ENCODE results near the gene MTMR4.

The MTMR4 gene

DNA sequence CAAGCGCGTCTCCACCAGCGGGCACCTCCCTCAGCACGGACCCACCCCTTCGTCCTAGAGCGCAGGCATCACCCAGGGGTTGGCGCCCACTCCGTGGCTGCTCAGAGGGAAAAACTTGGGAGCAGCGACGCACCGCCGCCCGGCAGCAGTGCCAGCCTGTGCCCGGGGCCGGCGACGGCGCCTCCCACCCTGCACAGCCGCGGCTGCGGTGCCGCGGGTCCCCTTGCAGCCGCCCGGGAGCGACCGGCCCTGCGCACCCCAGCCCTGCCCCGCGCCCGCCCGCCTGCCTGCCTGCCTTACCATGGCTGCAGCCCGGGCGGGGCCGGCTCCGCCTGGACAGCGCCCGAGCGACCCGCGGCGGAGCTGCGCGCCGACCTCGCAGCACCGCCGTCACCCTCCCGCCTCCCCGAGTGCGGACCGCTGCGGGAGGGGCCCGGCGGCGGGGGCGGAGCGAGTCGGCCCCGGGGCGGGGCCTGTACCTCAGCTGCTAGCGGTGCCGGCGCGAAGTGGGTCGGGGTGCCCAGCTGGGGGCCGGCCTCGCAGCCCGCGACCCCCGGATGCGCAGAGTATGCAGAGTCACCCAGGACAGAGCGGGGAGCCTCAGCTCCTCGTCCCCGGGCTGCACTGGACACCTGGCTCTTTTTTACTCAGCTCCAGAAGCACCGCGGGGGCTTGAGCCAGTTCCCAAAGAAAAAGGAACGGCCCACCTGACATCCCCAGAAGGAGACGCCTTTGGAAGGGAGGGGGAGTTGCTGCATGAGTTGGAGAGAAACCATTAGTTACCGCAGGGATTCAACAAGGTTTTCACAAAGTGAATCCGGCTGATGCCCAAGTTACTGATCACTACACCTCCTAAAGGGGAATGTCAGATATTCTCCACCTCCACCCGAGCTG lies 17.5 kb upstream of the MTMR4 start:
- peak overlapping the region; percentile 51 for H3K4me3 Mint-ChIP-seq
- H3K4me1 Mint-ChIP-seq (ENCODE audit: low read depth): peaks cover 6% of the 10 kb centered on the region
- peaks cover 59% of the 10 kb centered on the region for H3K27me3 Mint-ChIP-seq
- H3K9me3 Mint-ChIP-seq: no peaks in the 10 kb centered on the region
- no peak overlapping the region for H3K27ac Mint-ChIP-seq
- no peaks in the 10 kb centered on the region for H3K36me3 Mint-ChIP-seq (ENCODE audit: low read depth)
- peak; percentile 79 for DNase-seq

DNA sequence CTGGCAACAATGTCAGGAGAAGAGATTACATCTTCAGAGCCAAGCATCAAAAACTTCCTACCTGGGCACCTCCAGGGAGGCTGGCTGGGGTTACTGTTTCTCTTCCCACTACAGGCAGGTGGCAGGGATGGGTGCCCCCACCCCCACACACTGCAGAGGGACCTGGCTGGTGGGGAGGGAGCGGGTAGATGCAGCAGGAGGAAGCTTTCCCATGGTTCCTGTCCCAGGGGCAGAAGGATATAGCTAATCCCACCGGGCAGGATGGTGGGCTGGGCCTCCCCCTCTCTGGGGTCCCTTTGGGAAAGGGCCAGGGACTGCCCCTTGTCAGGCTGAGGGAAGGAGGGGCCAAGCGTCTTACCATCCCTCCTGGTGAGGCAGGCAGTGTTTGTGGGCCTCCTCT lies 16.7 kb upstream of the MTMR4 start:
- peaks cover 6% of the 10 kb centered on the region for H3K4me1 Mint-ChIP-seq (ENCODE audit: low read depth)
- no peak overlapping the region for H3K27ac Mint-ChIP-seq
- peak overlapping the region; percentile 38 for H3K4me3 Mint-ChIP-seq
- no peak for DNase-seq
- no peaks in the 10 kb centered on the region for H3K9me3 Mint-ChIP-seq
- H3K36me3 Mint-ChIP-seq (ENCODE audit: low read depth): no peaks in the 10 kb centered on the region
- peaks cover 58% of the 10 kb centered on the region for H3K27me3 Mint-ChIP-seq

DNA sequence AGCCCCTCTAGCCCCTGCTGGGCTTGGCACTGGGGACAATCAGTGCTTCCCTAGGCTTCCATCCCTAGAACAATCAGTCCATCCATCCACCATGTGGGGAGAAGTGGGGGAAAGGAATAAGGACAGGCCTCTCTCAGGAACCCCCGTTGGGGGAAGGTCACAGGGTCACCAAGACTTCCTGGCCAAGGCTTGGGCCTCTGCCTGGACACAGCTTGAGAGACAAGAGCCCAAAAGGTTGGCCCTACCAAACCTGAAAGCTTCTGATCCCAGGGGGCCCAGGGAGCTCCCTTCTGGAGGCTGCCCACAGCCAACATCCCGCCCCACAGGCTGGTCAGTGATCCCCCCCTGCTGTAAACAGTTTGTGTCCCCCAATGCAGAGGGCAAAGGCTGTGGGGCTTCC lies 16.2 kb upstream of the MTMR4 start:
- no peaks in the 10 kb centered on the region for H3K9me3 Mint-ChIP-seq
- H3K27me3 Mint-ChIP-seq: peaks cover 53% of the 10 kb centered on the region
- no peak overlapping the region for H3K27ac Mint-ChIP-seq
- no peak overlapping the region for H3K4me3 Mint-ChIP-seq
- H3K4me1 Mint-ChIP-seq (ENCODE audit: low read depth): peaks cover 6% of the 10 kb centered on the region
- no peaks in the 10 kb centered on the region for H3K36me3 Mint-ChIP-seq (ENCODE audit: low read depth)
- no peak for DNase-seq

DNA sequence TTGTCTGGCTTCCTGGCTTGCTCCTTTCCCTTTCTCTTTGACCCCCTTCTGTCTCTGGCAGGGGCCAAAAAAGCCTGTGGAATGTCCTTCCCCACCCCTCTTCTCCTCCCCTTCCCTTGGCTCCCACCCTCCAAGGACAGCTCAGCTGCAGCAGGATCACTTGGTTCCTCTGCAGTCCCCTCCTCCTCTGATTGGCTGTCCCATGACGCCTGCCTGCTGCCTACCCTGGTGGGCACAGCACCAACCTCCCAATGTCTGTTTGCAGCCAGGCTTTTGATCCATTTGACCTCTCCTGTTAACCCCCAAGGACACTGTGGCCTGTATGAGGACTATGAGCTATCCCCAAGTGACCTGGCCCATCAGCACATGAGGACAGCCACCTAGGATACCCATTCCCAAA lies 14.8 kb upstream of the MTMR4 start:
- Mint-ChIP-seq H3K36me3 (ENCODE audit: low read depth) (no peaks in the 10 kb centered on the region), H3K27ac (no peak overlapping the region), H3K4me1 (ENCODE audit: low read depth) (peaks cover 6% of the 10 kb centered on the region), H3K9me3 (no peaks in the 10 kb centered on the region), H3K27me3 (peaks cover 40% of the 10 kb centered on the region), H3K4me3 (no peak overlapping the region)
- no peak for DNase-seq

DNA sequence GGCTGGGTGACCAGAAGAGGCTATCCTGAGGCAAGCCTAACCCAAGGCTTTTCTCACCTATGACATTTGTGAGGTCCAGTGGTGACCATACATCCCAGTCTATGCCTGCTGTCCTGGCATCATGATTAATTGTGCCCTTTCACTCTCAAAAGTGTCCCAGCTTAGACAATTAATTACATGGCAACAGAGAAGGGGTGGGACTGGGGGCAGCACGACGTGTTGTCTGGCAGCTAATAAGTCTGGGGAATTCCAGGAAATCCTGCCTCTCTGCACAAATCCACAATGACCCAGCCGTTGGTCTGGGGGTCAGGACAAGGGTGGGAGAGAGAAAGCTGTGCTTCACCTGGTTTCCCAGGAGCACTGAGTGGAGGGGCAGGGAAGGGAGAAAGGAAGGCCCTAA lies 14.0 kb upstream of the MTMR4 start:
- no peak for DNase-seq
- Mint-ChIP-seq H3K27me3 (peaks cover 34% of the 10 kb centered on the region), H3K36me3 (ENCODE audit: low read depth) (no peaks in the 10 kb centered on the region), H3K4me3 (no peak overlapping the region), H3K4me1 (ENCODE audit: low read depth) (peaks cover 6% of the 10 kb centered on the region), H3K9me3 (no peaks in the 10 kb centered on the region), H3K27ac (no peak overlapping the region)

DNA sequence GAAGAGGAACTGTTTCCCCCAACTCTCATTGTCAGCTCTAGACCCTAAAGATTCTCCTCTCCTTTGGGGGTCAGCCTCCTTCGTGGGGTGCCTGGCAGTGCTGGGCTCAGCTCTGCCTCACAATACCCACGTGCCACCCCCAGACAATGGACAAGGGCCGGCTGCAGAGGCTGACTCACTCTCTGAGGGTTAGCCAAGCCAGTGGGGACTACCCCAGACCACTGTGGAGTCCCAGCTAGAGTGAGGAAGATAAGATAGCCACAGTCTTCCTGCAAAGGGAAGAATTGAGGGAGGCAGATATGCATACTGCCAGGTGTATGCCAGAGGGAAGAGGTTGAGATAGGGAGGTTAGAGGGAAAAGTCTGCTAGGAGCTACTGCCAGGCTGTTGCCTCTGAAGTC lies 13.5 kb upstream of the MTMR4 start:
- Mint-ChIP-seq H3K9me3 (no peaks in the 10 kb centered on the region), H3K27ac (no peak overlapping the region), H3K36me3 (ENCODE audit: low read depth) (no peaks in the 10 kb centered on the region), H3K4me3 (no peak overlapping the region), H3K27me3 (peaks cover 29% of the 10 kb centered on the region), H3K4me1 (ENCODE audit: low read depth) (peaks cover 6% of the 10 kb centered on the region)
- no peak for DNase-seq

DNA sequence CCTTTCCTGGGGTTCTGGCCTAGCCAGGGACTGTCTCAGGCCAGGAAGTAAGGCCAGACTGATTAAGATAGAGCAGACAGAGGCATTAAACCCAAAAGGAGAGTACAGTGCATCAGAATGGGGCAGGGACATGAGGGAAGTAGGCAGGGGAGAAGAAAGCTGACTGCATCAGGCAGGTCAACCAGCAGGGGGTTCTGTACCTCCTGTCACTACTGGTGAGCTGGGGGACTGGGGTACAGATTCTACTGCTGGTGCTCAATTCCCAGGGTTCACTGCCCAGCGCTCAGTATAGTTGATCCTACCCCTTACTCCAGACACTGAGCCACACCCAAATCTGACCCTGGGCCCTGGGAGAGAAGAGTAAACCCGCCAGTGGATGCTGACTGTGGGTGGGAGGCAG lies 12.9 kb upstream of the MTMR4 start:
- H3K4me3 Mint-ChIP-seq: no peak overlapping the region
- H3K27ac Mint-ChIP-seq: no peak overlapping the region
- no peaks in the 10 kb centered on the region for H3K9me3 Mint-ChIP-seq
- DNase-seq: no peak
- H3K4me1 Mint-ChIP-seq (ENCODE audit: low read depth): peaks cover 3% of the 10 kb centered on the region
- peaks cover 22% of the 10 kb centered on the region for H3K27me3 Mint-ChIP-seq
- H3K36me3 Mint-ChIP-seq (ENCODE audit: low read depth): no peaks in the 10 kb centered on the region

DNA sequence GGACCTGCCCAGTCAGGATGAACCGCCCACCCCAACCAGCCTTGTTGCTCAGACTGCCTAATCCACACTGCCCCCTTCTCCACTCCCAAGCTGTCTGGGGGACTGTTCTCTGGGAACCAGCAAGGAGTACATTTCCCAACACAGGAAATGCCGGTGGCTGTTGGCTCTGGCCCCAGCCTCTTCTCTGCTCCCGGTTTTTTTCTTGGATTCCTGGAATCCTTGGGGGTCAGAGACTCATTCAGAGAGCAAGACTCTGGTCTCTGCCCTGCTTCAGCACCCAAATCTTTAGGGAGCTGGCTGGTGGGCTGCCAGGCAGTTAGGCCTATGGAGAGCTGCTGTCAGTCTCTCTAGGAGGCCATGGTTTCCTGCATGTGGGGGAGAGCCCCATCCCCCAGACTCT lies 10.8 kb upstream of the MTMR4 start:
- Mint-ChIP-seq H3K4me3 (no peak overlapping the region), H3K9me3 (no peaks in the 10 kb centered on the region), H3K4me1 (ENCODE audit: low read depth) (peaks cover 1% of the 10 kb centered on the region), H3K27ac (no peak overlapping the region), H3K27me3 (peaks cover 11% of the 10 kb centered on the region), H3K36me3 (ENCODE audit: low read depth) (no peaks in the 10 kb centered on the region)
- no peak for DNase-seq

DNA sequence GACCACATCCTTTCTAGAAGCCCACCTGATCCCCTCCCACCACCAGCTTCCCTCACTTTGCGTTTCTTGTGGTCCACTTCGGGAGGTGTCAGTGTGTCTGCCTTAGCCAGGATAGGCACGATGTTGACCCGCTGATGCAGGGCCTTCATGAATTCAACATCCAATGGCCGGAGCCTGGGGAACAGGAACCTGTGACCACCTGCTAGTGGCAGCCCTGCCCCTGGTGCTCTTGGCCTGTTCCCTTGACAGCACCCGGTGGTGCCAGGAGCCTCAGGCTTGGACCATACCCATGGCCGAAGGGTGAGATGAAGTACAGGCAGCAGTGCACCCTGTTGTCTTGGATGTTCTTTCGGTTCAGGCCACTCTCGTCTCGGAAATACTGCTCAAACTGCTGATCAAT lies 7.2 kb upstream of the MTMR4 start:
- Mint-ChIP-seq H3K27me3 (no peaks in the 10 kb centered on the region), H3K9me3 (no peaks in the 10 kb centered on the region), H3K36me3 (ENCODE audit: low read depth) (peaks cover 2% of the 10 kb centered on the region), H3K4me3 (no peak overlapping the region), H3K27ac (no peak overlapping the region), H3K4me1 (ENCODE audit: low read depth) (peaks cover 22% of the 10 kb centered on the region)
- no peak for DNase-seq

DNA sequence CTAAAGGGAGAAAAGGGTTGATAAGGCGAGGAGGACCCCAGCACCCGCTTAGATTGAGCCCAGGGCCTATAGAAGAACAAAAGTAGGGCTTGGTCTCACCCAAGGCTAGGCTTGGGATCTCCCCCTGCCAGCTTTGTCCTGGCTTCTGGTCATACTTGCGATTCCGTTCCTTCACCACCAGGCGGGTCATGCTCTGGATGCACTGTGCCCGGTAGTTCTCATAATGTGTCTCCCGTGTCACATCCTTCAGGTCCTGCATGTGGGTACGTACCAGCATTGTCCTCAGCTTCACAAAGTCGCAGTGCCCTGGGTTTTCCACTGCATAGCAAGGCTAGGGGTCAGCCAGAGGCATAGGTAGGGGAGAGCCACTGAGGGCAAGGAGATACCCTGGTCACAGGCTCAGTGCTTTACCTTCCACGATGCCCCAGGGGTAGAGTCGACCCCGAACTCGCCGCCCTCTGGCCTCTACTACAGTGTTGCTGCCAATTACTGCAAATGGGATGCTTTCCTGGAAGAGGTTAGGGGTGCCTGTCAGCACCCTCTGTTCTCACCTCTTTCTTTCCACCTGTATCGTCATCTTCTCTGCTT lies 6.5 kb upstream of the MTMR4 start:
- Mint-ChIP-seq H3K4me1 (ENCODE audit: low read depth) (peaks cover 30% of the 10 kb centered on the region), H3K4me3 (no peak overlapping the region), H3K27ac (peak overlapping the region; percentile 20), H3K9me3 (no peaks in the 10 kb centered on the region), H3K27me3 (no peaks in the 10 kb centered on the region), H3K36me3 (ENCODE audit: low read depth) (peaks cover 2% of the 10 kb centered on the region)
- no peak for DNase-seq

DNA sequence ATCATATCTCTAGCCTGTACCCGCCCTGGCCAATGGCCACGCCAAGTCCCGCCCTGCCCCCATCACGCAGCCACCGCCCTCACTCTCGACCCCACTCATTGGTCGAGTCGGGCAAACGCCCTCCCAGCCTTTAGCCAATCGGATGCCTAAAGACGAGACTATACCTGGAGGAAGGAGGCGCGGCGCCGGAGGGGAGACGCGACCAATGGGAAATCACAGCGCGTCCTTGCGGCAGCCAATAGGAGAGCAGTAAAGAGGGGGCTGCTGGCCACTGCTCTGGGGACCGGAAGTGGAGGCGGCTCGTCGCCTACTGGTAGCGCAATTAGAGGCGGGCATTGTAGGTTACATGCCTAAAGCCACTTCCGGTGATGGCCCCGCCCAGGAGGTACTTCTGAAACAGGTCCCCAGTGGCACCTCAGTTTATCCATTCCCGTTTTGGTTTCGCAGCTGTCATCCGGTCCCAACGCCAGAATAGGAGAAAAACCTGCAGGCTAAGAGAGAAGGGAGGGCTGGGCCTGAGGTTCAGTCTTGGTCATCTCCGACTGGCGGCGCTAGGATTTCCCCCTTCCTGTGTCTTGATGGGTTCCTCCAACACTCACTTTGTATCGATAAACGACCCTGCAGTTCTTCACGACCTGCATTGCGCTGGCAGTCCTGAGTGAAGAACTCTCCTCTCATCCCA lies 3.6 kb upstream of the MTMR4 start:
- H3K4me1 Mint-ChIP-seq (ENCODE audit: low read depth): peaks cover 48% of the 10 kb centered on the region
- H3K4me3 Mint-ChIP-seq: peak overlapping the region; percentile 93
- peak overlapping the region; percentile 98 for H3K27ac Mint-ChIP-seq
- DNase-seq: peak; percentile 99
- H3K27me3 Mint-ChIP-seq: no peaks in the 10 kb centered on the region
- H3K36me3 Mint-ChIP-seq (ENCODE audit: low read depth): peaks cover 15% of the 10 kb centered on the region
- no peaks in the 10 kb centered on the region for H3K9me3 Mint-ChIP-seq

DNA sequence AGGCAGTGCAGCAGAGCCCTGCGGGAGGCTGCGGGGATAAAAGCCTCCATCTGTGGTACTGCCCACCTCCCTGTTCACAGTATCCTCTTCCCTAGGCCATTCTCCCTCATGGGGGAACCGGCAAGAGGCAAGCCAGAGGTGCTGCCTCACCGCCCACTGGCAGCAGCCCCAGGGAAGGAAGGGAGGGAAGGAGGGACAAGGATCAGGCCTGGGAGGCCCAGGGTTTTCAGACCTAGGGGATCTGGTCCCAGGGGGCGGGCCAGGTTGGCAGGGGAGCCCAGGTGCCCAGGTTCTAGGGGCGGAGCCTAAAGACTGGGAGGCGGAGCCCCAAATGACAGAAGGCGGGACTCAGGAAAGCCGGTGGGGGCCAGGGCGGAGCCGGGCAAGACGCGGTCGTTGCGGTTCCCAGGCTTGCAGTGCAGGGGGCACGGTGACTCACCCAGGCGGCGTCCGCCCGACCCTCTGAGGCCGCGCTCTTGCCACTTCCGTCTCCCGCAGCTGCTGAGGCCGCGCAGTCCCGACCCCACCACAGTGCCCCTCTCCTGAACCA lies 3.0 kb upstream of the MTMR4 start:
- Mint-ChIP-seq H3K36me3 (ENCODE audit: low read depth) (peaks cover 21% of the 10 kb centered on the region), H3K27me3 (no peaks in the 10 kb centered on the region), H3K9me3 (no peaks in the 10 kb centered on the region), H3K27ac (peak overlapping the region; percentile 98), H3K4me1 (ENCODE audit: low read depth) (peaks cover 55% of the 10 kb centered on the region), H3K4me3 (peak overlapping the region; percentile 93)
- no peak for DNase-seq

DNA sequence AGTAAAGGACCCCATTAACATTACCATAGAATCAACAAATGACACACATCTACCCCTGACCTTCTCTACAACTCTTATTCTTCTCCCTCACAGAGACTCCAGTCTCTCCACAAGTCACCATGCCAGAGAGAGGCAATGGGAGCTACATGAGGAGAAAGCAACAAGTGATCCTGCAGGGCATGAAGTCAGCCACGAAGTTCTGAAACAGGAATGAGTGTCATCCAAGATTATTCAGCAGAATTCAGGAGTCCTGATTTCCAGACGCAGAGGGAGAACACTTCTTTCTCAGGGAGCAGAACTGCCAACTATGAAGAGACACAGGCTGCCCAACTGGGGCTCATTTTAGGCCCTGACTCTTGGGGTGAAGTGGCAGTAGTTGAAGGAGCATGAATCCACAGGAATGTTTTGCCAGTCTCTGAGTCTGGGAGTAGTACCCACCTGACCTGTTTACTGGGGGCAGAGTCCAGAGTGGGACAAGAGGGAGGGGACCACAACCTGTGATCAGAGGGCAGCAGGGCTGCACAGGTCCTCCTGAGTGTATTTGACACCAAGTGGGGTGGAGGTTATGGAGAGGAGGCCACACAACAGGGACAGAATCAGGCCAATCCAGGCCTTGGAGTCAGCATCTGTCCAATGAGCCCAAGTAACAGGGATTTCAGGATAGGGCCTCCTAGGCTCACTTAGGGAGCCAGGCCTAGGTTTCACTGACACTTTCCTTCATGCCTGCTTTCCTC lies 2.4 kb upstream of the MTMR4 start:
- Mint-ChIP-seq H3K27ac (peak overlapping the region; percentile 98), H3K9me3 (no peaks in the 10 kb centered on the region), H3K27me3 (no peaks in the 10 kb centered on the region), H3K4me1 (ENCODE audit: low read depth) (peaks cover 59% of the 10 kb centered on the region), H3K36me3 (ENCODE audit: low read depth) (peaks cover 28% of the 10 kb centered on the region), H3K4me3 (peak overlapping the region; percentile 93)
- no peak for DNase-seq

DNA sequence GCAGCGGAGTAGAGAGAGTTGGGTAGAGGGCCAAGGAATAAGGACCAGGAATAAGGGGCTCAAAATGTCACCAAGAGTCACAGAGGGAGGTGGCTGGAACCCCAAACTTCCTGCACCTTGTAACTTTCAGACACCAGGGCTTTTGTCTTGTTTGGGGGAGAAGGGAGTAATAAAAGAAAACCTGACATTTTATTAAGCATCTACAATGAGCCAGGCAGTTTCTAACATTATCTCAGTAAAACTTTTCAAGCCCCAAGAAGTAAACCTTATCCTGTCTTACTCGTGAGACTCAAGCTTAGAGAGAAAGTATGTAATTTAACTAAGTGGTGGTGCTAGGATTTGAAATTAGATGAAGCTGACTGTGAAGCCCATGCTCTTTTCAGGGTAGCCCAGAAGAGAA lies 848 bp upstream of the MTMR4 start:
- Mint-ChIP-seq H3K4me1 (ENCODE audit: low read depth) (peaks cover 66% of the 10 kb centered on the region), H3K27ac (peak overlapping the region; percentile 84), H3K4me3 (peak overlapping the region; percentile 69), H3K27me3 (no peaks in the 10 kb centered on the region), H3K36me3 (ENCODE audit: low read depth) (peaks cover 43% of the 10 kb centered on the region), H3K9me3 (no peaks in the 10 kb centered on the region)
- DNase-seq: no peak
